ENCODE results near the gene ZNF546.

GRCh38 chr19:40006273-40006691 is 9.4 kb downstream of the ZNF546 start:
- TF ChIP-seq CTCF (IDR thresholded peaks at IDR 0.05) = no peak
- no peak for TF ChIP-seq POLR2A (IDR thresholded peaks at IDR 0.05)
- no peak for TF ChIP-seq EP300 (IDR thresholded peaks at IDR 0.05)
- no peak for TF ChIP-seq POLR2AphosphoS5 (IDR thresholded peaks at IDR 0.05)

Data from sigmoid colon (tissue), 4 donors.